ENCODE data around the gene IGF2BP3. TPM values are rescaled to one million over a fixed set of nuclear protein-coding genes. Genes with fewer than 3 reads are reported as not detected.

Gene IGF2BP3
- total RNA-seq, 2 donors from 2014 or later: 0.24 to 1.2 TPM

- H3K27ac ChIP-seq: no peak overlapping the region
- no peak overlapping the region for H3K9ac ChIP-seq (ENCODE audit: low read depth in 2 of 2, low read length in 2 of 2)
- H3K9me3 ChIP-seq: no peaks in the 10 kb centered on the region
Measured at GRCh38 chr7:23293500-23294073, 176.7 kb downstream of the IGF2BP3 start.

DNA sequence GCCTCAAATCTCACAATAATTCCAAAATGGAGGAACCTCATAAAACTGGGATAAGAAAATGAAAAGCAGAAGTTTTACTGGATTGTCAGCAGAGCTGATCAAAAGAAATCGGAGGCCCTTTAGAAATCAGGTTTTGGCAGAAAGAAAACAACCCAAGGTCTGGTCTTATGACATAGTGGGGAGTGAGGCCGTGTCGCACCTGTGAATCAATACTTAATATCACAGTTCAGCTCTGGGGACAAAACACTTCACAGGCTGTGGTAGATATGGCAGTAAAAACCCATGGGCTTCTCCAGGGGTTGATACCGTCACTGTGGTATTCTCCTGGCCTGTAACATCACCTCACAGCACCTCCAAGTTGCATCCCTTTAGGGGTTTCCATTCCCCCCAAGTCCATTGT lies 177.7 kb downstream of the IGF2BP3 start:
- Histone ChIP-seq H3K9me3 (no peaks in the 10 kb centered on the region), H3K4me1 (no peaks in the 10 kb centered on the region), H3K27me3 (no peaks in the 10 kb centered on the region), H3K9ac (ENCODE audit: low read depth in 2 of 2, low read length in 2 of 2) (no peak overlapping the region), H3K27ac (no peak overlapping the region), H3K4me3 (no peak overlapping the region), H3K36me3 (no peaks in the 10 kb centered on the region)
- DNase-seq: no peak
- intact Hi-C loops (cut with DNase I): no loop called here
- no peak for TF ChIP-seq CTCF (IDR thresholded peaks at IDR 0.05)

More at GRCh38 chr7:23293500-23294073, 176.7 kb downstream of the IGF2BP3 start:
- DNase-seq: no peak
- TF ChIP-seq CTCF (IDR thresholded peaks at IDR 0.05): no peak
- Histone ChIP-seq H3K4me1 (no peaks in the 10 kb centered on the region), H3K27me3 (no peaks in the 10 kb centered on the region), H3K36me3 (no peaks in the 10 kb centered on the region), H3K4me3 (no peak overlapping the region)
- intact Hi-C loops (cut with DNase I): no loop called here

DNA sequence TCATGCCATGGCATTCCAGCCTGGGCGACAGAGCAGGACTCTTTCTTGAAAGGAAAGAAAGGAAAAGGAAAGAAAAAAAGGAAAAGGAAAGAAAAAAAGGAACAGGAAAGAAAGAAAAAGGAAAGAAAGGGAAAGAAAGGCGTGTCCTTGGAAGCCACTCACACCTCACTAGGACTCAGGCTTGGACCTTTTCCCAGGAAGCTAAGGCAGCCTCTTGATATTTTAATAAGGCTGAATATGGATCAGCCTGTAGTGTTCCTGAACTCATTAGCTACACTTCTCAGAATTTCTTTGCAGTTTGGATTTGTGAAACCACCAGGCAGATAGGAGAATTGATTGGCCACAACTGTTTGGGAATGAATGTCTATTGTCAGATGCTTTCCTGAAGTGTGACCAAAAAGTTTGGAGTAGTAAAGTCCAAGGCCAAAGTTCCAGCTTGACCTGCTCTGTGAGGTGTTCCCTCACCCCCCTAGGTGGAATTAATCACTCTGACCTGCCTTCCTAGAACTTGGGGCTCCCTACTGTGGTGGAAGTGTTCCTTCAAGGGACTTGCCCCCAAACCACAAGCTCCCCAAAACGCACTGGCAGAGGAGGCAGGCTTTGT lies 178.2 kb downstream of the IGF2BP3 start:
- Histone ChIP-seq H3K9ac (ENCODE audit: low read depth in 2 of 2, low read length in 2 of 2) (no peak overlapping the region), H3K27me3 (no peaks in the 10 kb centered on the region), H3K36me3 (no peaks in the 10 kb centered on the region), H3K9me3 (no peaks in the 10 kb centered on the region), H3K4me1 (no peaks in the 10 kb centered on the region), H3K4me3 (no peak overlapping the region), H3K27ac (no peak overlapping the region)
- intact Hi-C loops (cut with DNase I): no loop called here
- no peak for DNase-seq
- no peak for TF ChIP-seq CTCF (IDR thresholded peaks at IDR 0.05)

- intact Hi-C loops (cut with DNase I): no loop called here
Measured at GRCh38 chr7:23290993-23291392, 179.3 kb downstream of the IGF2BP3 start.

GRCh38 chr7:23287612-23288011 lies 182.7 kb downstream of the IGF2BP3 start:
- H3K9me3 ChIP-seq: no peaks in the 10 kb centered on the region
- H3K27ac ChIP-seq: no peak overlapping the region
- intact Hi-C loops (cut with DNase I): no loop called here
- no peaks in the 10 kb centered on the region for H3K27me3 ChIP-seq
- DNase-seq: no peak
- H3K9ac ChIP-seq (ENCODE audit: low read depth in 2 of 2, low read length in 2 of 2): no peak overlapping the region
- H3K36me3 ChIP-seq: no peaks in the 10 kb centered on the region
- no peak overlapping the region for H3K4me3 ChIP-seq
- no peaks in the 10 kb centered on the region for H3K4me1 ChIP-seq
- no peak for TF ChIP-seq CTCF (IDR thresholded peaks at IDR 0.05)

More at GRCh38 chr7:23290993-23291392, 179.3 kb downstream of the IGF2BP3 start:
- Histone ChIP-seq H3K27me3 (no peaks in the 10 kb centered on the region), H3K27ac (no peak overlapping the region), H3K4me3 (no peak overlapping the region), H3K9me3 (no peaks in the 10 kb centered on the region), H3K36me3 (no peaks in the 10 kb centered on the region), H3K9ac (ENCODE audit: low read depth in 2 of 2, low read length in 2 of 2) (no peak overlapping the region), H3K4me1 (no peaks in the 10 kb centered on the region)
- DNase-seq: no peak
- no peak for TF ChIP-seq CTCF (IDR thresholded peaks at IDR 0.05)
